ENCODE results near the gene SUCLG1.

DNA sequence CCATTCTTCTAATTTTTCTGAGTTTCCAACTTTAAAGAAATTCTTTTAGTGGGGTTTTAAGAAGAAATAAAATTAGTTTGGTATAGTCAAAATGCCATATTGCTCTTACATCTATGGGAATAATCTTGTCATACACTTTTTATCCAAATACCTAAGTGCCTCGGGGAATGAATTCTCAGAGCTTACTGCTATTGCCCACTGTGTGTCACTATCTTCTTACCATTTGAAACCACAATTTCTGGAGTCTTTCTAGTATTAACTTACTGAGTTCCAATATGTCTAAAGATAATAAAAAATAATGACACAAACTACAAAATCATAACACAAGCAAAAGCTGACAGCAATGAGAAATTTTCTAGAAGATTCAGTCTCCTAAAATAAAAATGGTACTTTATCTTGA, 33.5 kb upstream of the SUCLG1 start:
- TF ChIP-seq CHD1 (IDR thresholded peaks at IDR 0.05; ENCODE audit: low read depth, low read length) = no peak
- TF ChIP-seq SUPT20H (IDR thresholded peaks at IDR 0.05; ENCODE audit: borderline replicate concordance, control insufficient read depth, low read depth, low read length) = no peak
- TF ChIP-seq, protein P1, sequence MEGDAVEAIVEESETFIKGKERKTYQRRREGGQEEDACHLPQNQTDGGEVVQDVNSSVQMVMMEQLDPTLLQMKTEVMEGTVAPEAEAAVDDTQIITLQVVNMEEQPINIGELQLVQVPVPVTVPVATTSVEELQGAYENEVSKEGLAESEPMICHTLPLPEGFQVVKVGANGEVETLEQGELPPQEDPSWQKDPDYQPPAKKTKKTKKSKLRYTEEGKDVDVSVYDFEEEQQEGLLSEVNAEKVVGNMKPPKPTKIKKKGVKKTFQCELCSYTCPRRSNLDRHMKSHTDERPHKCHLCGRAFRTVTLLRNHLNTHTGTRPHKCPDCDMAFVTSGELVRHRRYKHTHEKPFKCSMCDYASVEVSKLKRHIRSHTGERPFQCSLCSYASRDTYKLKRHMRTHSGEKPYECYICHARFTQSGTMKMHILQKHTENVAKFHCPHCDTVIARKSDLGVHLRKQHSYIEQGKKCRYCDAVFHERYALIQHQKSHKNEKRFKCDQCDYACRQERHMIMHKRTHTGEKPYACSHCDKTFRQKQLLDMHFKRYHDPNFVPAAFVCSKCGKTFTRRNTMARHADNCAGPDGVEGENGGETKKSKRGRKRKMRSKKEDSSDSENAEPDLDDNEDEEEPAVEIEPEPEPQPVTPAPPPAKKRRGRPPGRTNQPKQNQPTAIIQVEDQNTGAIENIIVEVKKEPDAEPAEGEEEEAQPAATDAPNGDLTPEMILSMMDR (IDR thresholded peaks at IDR 0.05 in 2 of 3, conservative IDR thresholded peaks at IDR 0.05 in 1 of 3; ENCODE audit: control insufficient read depth in 2 of 3, extremely low read depth in 1 of 3, insufficient read depth in 1 of 3, low read depth in 3 of 3, low read length in 3 of 3) = no peak; a peak in 1 of 6 replicates
- no peak for TF ChIP-seq EP300 (IDR thresholded peaks at IDR 0.05; ENCODE audit: borderline replicate concordance in 1 of 2, control insufficient read depth in 1 of 2, low read depth in 2 of 2, low read length in 2 of 2)
- TF ChIP-seq, protein P2, sequence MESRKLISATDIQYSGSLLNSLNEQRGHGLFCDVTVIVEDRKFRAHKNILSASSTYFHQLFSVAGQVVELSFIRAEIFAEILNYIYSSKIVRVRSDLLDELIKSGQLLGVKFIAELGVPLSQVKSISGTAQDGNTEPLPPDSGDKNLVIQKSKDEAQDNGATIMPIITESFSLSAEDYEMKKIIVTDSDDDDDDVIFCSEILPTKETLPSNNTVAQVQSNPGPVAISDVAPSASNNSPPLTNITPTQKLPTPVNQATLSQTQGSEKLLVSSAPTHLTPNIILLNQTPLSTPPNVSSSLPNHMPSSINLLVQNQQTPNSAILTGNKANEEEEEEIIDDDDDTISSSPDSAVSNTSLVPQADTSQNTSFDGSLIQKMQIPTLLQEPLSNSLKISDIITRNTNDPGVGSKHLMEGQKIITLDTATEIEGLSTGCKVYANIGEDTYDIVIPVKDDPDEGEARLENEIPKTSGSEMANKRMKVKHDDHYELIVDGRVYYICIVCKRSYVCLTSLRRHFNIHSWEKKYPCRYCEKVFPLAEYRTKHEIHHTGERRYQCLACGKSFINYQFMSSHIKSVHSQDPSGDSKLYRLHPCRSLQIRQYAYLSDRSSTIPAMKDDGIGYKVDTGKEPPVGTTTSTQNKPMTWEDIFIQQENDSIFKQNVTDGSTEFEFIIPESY (IDR thresholded peaks at IDR 0.05) = no peak
- no peak for TF ChIP-seq SREBF2 (IDR thresholded peaks at IDR 0.05; ENCODE audit: low read length)
- TF ChIP-seq ZSCAN29 (IDR thresholded peaks at IDR 0.05) = no peak
- no peak for TF ChIP-seq POLR2A (IDR thresholded peaks at IDR 0.05; ENCODE audit: low read depth, low read length)
- no peak for TF ChIP-seq MYC (IDR thresholded peaks at IDR 0.05; ENCODE audit: insufficient read depth, insufficient read length, insufficient replicate concordance, low read length, severe bottlenecking)
- no peak for TF ChIP-seq BHLHE40 (IDR thresholded peaks at IDR 0.05; ENCODE audit: borderline replicate concordance in 1 of 2, low read depth in 2 of 2, low read length in 1 of 2)

Data from GM12878 (cell line).